H9 (cell line): ENCODE data around the gene CDK14. TPM values are rescaled to one million over a fixed set of nuclear protein-coding genes. Genes with fewer than 3 reads are reported as not detected.

Experiments used
- DNase-seq: peaks from one replicate; pipeline ENCODE4 v3.0.0-alpha.2; 2017
- H2AFZ ChIP-seq: one replicate; pipeline ENCODE4 v1.6.1; 2013; ENCODE audit warnings: mild to moderate bottlenecking, low read length, control low read depth, moderate library complexity
- H2AK5ac ChIP-seq: 2 replicates; pipeline ENCODE4 v1.6.1; 2013; ENCODE audit warnings: low read length, control low read depth, mixed read lengths; ENCODE audit not compliant: insufficient read length
- H2BK120ac ChIP-seq: one replicate; pipeline ENCODE4 v1.6.1; 2013; ENCODE audit warnings: low read depth, mild to moderate bottlenecking, low read length, control low read depth, inconsistent platforms; ENCODE audit not compliant: poor library complexity, severe bottlenecking
- H2BK12ac ChIP-seq: 2 replicates; pipeline ENCODE4 v1.6.1; 2013; ENCODE audit warnings: low read length, control low read depth, mixed read lengths, low read depth; ENCODE audit not compliant: insufficient read length
- H2BK15ac ChIP-seq: 2 replicates; pipeline ENCODE4 v1.6.1; 2013; ENCODE audit warnings: low read depth, low read length, control low read depth
- H2BK20ac ChIP-seq: one replicate; pipeline ENCODE4 v1.6.1; 2013; ENCODE audit warnings: low read depth, mild to moderate bottlenecking, low read length, control low read depth, inconsistent platforms; ENCODE audit not compliant: poor library complexity, severe bottlenecking
- H2BK5ac ChIP-seq: 2 replicates; pipeline ENCODE4 v1.6.1; 2013; ENCODE audit warnings: low read length, control low read depth, mixed read lengths; ENCODE audit not compliant: insufficient read length
- H3K14ac ChIP-seq: 2 replicates; pipeline ENCODE4 v1.6.1; 2013; ENCODE audit warnings: low read length, control low read depth; ENCODE audit not compliant: insufficient read depth
- H3K18ac ChIP-seq: 2 replicates; pipeline ENCODE4 v1.6.1; 2013; ENCODE audit warnings: low read depth, mild to moderate bottlenecking, mixed read lengths, low read length, control low read depth; ENCODE audit not compliant: insufficient read length
- H3K23ac ChIP-seq: 2 replicates; pipeline ENCODE4 v1.6.1; 2013; ENCODE audit warnings: low read length, control low read depth, mixed read lengths, low read depth; ENCODE audit not compliant: insufficient read length
- H3K23me2 ChIP-seq: 2 replicates; pipeline ENCODE4 v1.6.1; 2013; ENCODE audit warnings: low read depth, mild to moderate bottlenecking, mixed read lengths, low read length, control low read depth; ENCODE audit not compliant: insufficient read length, poor library complexity, severe bottlenecking
- H3K27ac ChIP-seq: 2 replicates; pipeline ENCODE4 v1.5.1; 2013; ENCODE audit warnings: low read length, control low read depth, mixed read lengths, low read depth; ENCODE audit not compliant: insufficient read length
- H3K27me3 ChIP-seq: 2 replicates; pipeline ENCODE4 v1.6.1; 2013; ENCODE audit warnings: low read length, control low read depth, inconsistent platforms; ENCODE audit not compliant: insufficient read depth
- H3K4ac ChIP-seq: 2 replicates; pipeline ENCODE4 v1.6.1; 2013; ENCODE audit warnings: low read depth, mild to moderate bottlenecking, control low read depth, inconsistent platforms, low read length, moderate library complexity
- H3K4me1 ChIP-seq: 2 replicates; pipeline ENCODE4 v1.6.1; 2013; ENCODE audit warnings: low read length, control low read depth, inconsistent platforms; ENCODE audit not compliant: insufficient read depth
- H3K4me2 ChIP-seq: 2 replicates; pipeline ENCODE4 v1.6.1; 2013; ENCODE audit warnings: low read length, control low read depth, mixed read lengths; ENCODE audit not compliant: insufficient read length, insufficient read depth
- H3K56ac ChIP-seq: 2 replicates; pipeline ENCODE4 v1.6.1; 2013; ENCODE audit warnings: low read depth, mild to moderate bottlenecking, mixed read lengths, low read length, control low read depth; ENCODE audit not compliant: insufficient read length
- H3K79me1 ChIP-seq: 2 replicates; pipeline ENCODE4 v1.6.1; 2013; ENCODE audit warnings: low read depth, mild to moderate bottlenecking, moderate library complexity, low read length, control low read depth, inconsistent platforms; ENCODE audit not compliant: insufficient read depth, poor library complexity, severe bottlenecking
- H3K79me2 ChIP-seq: 2 replicates; pipeline ENCODE4 v1.6.1; 2013; ENCODE audit warnings: low read length, control low read depth, inconsistent platforms; ENCODE audit not compliant: insufficient read depth
- H3K9ac ChIP-seq: 2 replicates; pipeline ENCODE4 v1.6.1; 2013; ENCODE audit warnings: low read length, control low read depth, mixed read lengths; ENCODE audit not compliant: insufficient read length; ENCODE audit errors: extremely low read depth
- H3K9me3 ChIP-seq: one replicate; pipeline ENCODE4 v1.6.1; 2013; ENCODE audit warnings: low read depth, low read length, inconsistent platforms; ENCODE audit not compliant: control insufficient read depth
- H3T11ph ChIP-seq: one replicate; pipeline ENCODE4 v1.6.1; 2013; ENCODE audit warnings: mild to moderate bottlenecking, low read length, control low read depth, inconsistent platforms
- H4K20me1 ChIP-seq: one replicate; pipeline ENCODE4 v1.6.1; 2013; ENCODE audit not compliant: control insufficient read depth, insufficient read length, insufficient read depth
- H4K5ac ChIP-seq: 2 replicates; pipeline ENCODE4 v1.6.1; 2013; ENCODE audit warnings: low read depth, mild to moderate bottlenecking, mixed read lengths, low read length, control low read depth; ENCODE audit not compliant: insufficient read length
- H4K8ac ChIP-seq: replicated peaks from 2 replicates; pipeline ENCODE4 v1.6.1; 2013; ENCODE audit warnings: low read length, control low read depth, mixed read lengths, low read depth; ENCODE audit not compliant: insufficient read length
- H4K91ac ChIP-seq: 2 replicates; pipeline ENCODE4 v1.6.1; 2013; ENCODE audit warnings: low read depth, mild to moderate bottlenecking, moderate library complexity, mixed read lengths, low read length, control low read depth; ENCODE audit not compliant: insufficient read length
- H3K27ac Mint-ChIP-seq, 3 experiments: 2 replicates in 2 of 3; 3 replicates in 1 of 3; pipeline ENCODE4 v1.8.0; 2020 to 2021; ENCODE audit warnings: mixed read lengths in 3 of 3, mild to moderate bottlenecking in 1 of 3, moderate library complexity in 1 of 3
- H3K27me3 Mint-ChIP-seq: 2 replicates; pipeline ENCODE4 v1.8.0; 2021; ENCODE audit warnings: low read depth, mild to moderate bottlenecking, moderate library complexity, mixed read lengths
- H3K36me3 Mint-ChIP-seq, 3 experiments: 2 replicates in 2 of 3; 3 replicates in 1 of 3; pipeline ENCODE4 v1.8.0; 2020 to 2021; ENCODE audit warnings: low read depth in 3 of 3, mixed read lengths in 3 of 3; ENCODE audit not compliant: insufficient read depth in 1 of 3
- H3K4me1 Mint-ChIP-seq, 2 experiments: 2 replicates each; pipeline ENCODE4 v1.8.0; 2020; ENCODE audit warnings: mixed read lengths in 2 of 2
- H3K4me3 Mint-ChIP-seq, 2 experiments: 2 replicates in 1 of 2; 3 replicates in 1 of 2; pipeline ENCODE4 v1.8.0; 2020 to 2021; ENCODE audit warnings: mild to moderate bottlenecking in 2 of 2, mixed read lengths in 2 of 2, moderate library complexity in 1 of 2
- H3K9me3 Mint-ChIP-seq, 2 experiments: 2 replicates in 1 of 2; 3 replicates in 1 of 2; pipeline ENCODE4 v1.8.0; 2020; ENCODE audit warnings: mild to moderate bottlenecking in 2 of 2, mixed read lengths in 2 of 2, moderate library complexity in 1 of 2
- WGBS: extraction: QIAGEN DNeasy Blood & Tissue Kit; methylation state at CpG from one replicate; pipeline ENCODE4 v1.1.7; 2013; ENCODE audit warnings: missing lambda C conversion rate, low lambda C conversion rate, mixed read lengths; ENCODE audit not compliant: insufficient read length; ENCODE audit errors: extremely low coverage; 5-methylcytosine and 5-hydroxymethylcytosine counted together
- total RNA-seq: library from RNA; stranded (reverse); gene quantifications from 2 replicates; pipeline ENCODE4 v1.2.1, GENCODE V29; 2021
- TF ChIP-seq, protein P1 (sequence below): fragments of 200-600 bp; sonication (generic); conservative IDR thresholded peaks from 3 replicates; pipeline ENCODE4 v1.8.0; 2021; ENCODE audit warnings: antibody characterized with exemption, mild to moderate bottlenecking

The CDK14 gene
- total RNA-seq, 1 experiment from 2014 or later = 23.9 TPM

DNA sequence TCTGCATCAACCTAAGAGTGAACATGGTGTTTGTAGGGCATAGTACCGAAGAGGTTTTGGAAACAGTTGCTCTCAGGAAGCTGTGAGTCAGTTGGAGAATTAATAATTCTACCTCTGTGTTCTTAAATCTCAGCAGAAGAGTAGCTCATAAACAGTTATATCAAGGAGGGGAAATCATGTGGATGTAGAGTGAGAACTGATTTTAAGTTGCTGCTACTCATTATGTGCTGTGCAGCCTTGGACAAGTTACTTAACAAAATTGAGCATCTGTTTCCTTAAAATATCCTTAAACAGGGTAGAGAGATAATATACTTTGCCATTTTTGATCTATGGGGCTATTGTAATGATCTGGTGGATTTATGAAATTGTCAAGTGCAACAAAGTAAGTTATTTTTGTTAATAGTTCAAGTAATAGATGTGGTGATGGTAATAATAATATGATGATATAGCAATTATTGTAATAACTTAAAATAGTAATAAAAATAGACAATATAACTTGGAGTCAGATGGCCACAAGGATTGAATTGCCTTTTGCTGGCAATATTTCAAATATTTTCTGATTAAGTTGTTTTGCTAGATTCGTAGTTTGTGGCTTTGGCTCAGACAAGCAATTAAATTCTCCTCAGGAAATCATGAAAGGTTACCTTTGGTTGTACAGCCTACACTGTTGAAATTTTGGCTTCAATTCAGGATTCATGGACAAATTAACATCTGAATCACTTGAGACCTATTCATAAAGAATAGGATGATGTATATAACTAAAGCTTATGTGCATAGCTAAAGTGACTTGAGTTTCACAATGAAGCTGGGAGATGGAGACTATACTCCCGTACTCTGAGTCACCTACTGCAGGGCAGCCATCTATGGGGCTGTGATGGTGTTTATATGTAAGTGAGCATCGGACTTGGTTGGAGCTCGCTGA lies 228.5 kb downstream of the CDK14 start:
- Histone ChIP-seq H4K91ac (no peak overlapping the region), H3K56ac (no peak overlapping the region), H3K27ac (no peak overlapping the region), H3K27me3 (no peaks in the 10 kb centered on the region), H3K4me2 (no peak overlapping the region), H2AK5ac (no peak overlapping the region), H2BK20ac (no peak overlapping the region), H4K20me1 (no peaks in the 10 kb centered on the region), H2AFZ (no peak overlapping the region), H3K9me3 (peaks cover 4% of the 10 kb centered on the region), H3K79me2 (0 out of 2 replicates have a peak, but pooled peaks cover 1% of the 10 kb centered on the region), H3K9ac (no peak overlapping the region), H3K14ac (no peak overlapping the region), H3T11ph (no peak overlapping the region), H3K18ac (no peak overlapping the region), H4K5ac (no peak overlapping the region), H3K4me1 (no peaks in the 10 kb centered on the region; the same call in 1 of the 2 replicates), H2BK5ac (no peak overlapping the region), H2BK120ac (no peak overlapping the region), H2BK15ac (no peak overlapping the region), H2BK12ac (no peak overlapping the region), H3K4ac (no peak overlapping the region), H3K23ac (no peak overlapping the region), H3K23me2 (no peaks in the 10 kb centered on the region), H3K79me1 (no peaks in the 10 kb centered on the region), H4K8ac (no peak overlapping the region)
- H3K27me3 Mint-ChIP-seq = no peaks in the 10 kb centered on the region
- TF ChIP-seq, protein P1, sequence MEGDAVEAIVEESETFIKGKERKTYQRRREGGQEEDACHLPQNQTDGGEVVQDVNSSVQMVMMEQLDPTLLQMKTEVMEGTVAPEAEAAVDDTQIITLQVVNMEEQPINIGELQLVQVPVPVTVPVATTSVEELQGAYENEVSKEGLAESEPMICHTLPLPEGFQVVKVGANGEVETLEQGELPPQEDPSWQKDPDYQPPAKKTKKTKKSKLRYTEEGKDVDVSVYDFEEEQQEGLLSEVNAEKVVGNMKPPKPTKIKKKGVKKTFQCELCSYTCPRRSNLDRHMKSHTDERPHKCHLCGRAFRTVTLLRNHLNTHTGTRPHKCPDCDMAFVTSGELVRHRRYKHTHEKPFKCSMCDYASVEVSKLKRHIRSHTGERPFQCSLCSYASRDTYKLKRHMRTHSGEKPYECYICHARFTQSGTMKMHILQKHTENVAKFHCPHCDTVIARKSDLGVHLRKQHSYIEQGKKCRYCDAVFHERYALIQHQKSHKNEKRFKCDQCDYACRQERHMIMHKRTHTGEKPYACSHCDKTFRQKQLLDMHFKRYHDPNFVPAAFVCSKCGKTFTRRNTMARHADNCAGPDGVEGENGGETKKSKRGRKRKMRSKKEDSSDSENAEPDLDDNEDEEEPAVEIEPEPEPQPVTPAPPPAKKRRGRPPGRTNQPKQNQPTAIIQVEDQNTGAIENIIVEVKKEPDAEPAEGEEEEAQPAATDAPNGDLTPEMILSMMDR = no peak
- peaks cover 15 to 17% (median 16%) of the 10 kb centered on the region in 3 experiments for H3K36me3 Mint-ChIP-seq
- DNase-seq = no peak
- H3K4me1 Mint-ChIP-seq = 0 out of 4 replicates have a peak, but pooled peaks cover 0 to 2% of the 10 kb centered on the region in 2 experiments
- no peak overlapping the region for H3K27ac Mint-ChIP-seq
- H3K4me3 Mint-ChIP-seq = no peak overlapping the region
- H3K9me3 Mint-ChIP-seq = peaks cover 11 to 13% of the 10 kb centered on the region in 2 experiments
- WGBS = no CpG with 5 or more reads among the region's 5 CpGs
